GM18517 (cell line): Measurements from ENCODE around the gene LHX3.

Experiments used
- ATAC-seq: cut with Tn5 transposase; IDR thresholded peaks from one replicate; pipeline ENCODE4 v1.9.1; 2021; ENCODE audit warnings: mild to moderate bottlenecking, moderate library complexity; ENCODE audit not compliant: unreplicated experiment

The LHX3 gene

GRCh38 chr9:136228107-136228875 lies 23.4 kb upstream of the LHX3 start:
- no peak for ATAC-seq

- no peak for ATAC-seq
Observed at GRCh38 chr9:136226680-136227407, 21.9 kb upstream of the LHX3 start.

- peak; percentile 61 for ATAC-seq
Observed at GRCh38 chr9:136225748-136226679, 21.1 kb upstream of the LHX3 start.

- peak; percentile 50 for ATAC-seq
Observed at GRCh38 chr9:136225366-136225747, 20.4 kb upstream of the LHX3 start.

- ATAC-seq, result no peak
Observed at GRCh38 chr9:136223871-136224640, 19.1 kb upstream of the LHX3 start.

GRCh38 chr9:136222906-136223285 lies 18.0 kb upstream of the LHX3 start:
- no peak for ATAC-seq

- no peak for ATAC-seq
Observed at GRCh38 chr9:136222166-136222905, 17.4 kb upstream of the LHX3 start.

- ATAC-seq, result no peak
Observed at GRCh38 chr9:136220017-136220729, 15.2 kb upstream of the LHX3 start.

GRCh38 chr9:136219276-136219675 lies 14.3 kb upstream of the LHX3 start:
- no peak for ATAC-seq

- ATAC-seq, result no peak
Observed at GRCh38 chr9:136218673-136219072, 13.7 kb upstream of the LHX3 start.

GRCh38 chr9:136218271-136218670 lies 13.3 kb upstream of the LHX3 start:
- no peak for ATAC-seq

GRCh38 chr9:136216541-136217244 lies 11.8 kb upstream of the LHX3 start:
- ATAC-seq, result no peak

GRCh38 chr9:136213733-136214132 lies 8.8 kb upstream of the LHX3 start:
- no peak for ATAC-seq

GRCh38 chr9:136212345-136212950 lies 7.5 kb upstream of the LHX3 start:
- ATAC-seq, result no peak

GRCh38 chr9:136211441-136212344 lies 6.8 kb upstream of the LHX3 start:
- ATAC-seq, result no peak

- ATAC-seq, result no peak
Observed at GRCh38 chr9:136211006-136211405, 6.1 kb upstream of the LHX3 start.

- no peak for ATAC-seq
Observed at GRCh38 chr9:136210276-136210675, 5.3 kb upstream of the LHX3 start.
